IPS-15b (cell line): ENCODE measurements around the gene PRELP.
"Not testable (repeated sequence)": the region's sequence is repeated elsewhere in the genome, so short reads cannot be mapped to it uniquely, and the experiment has no call there.

Source experiments
- H3K27me3 ChIP-seq: one replicate; pipeline ENCODE4 v1.6.1; 2013; ENCODE audit warnings: low read length; ENCODE audit not compliant: control insufficient read depth, insufficient read depth
- H3K36me3 ChIP-seq: one replicate; pipeline ENCODE4 v1.6.1; 2013; ENCODE audit warnings: low read length; ENCODE audit not compliant: control insufficient read depth, insufficient read depth
- H3K4me1 ChIP-seq: one replicate; pipeline ENCODE4 v1.6.1; 2013; ENCODE audit warnings: mild to moderate bottlenecking, low read length; ENCODE audit not compliant: control insufficient read depth, insufficient read depth
- H3K4me3 ChIP-seq: one replicate; pipeline ENCODE4 v1.5.1; 2013; ENCODE audit warnings: low read depth, low read length
- H3K9ac ChIP-seq: one replicate; pipeline ENCODE4 v1.6.1; 2013; ENCODE audit warnings: low read depth, mild to moderate bottlenecking, low read length
- H3K9me3 ChIP-seq: one replicate; pipeline ENCODE4 v1.6.1; 2013; ENCODE audit warnings: mild to moderate bottlenecking, low read length; ENCODE audit not compliant: control insufficient read depth, insufficient read depth

The PRELP gene

GRCh38 chr1:203511930-203512329 is 36.3 kb downstream of the PRELP start:
- H3K36me3 ChIP-seq: no peaks in the 10 kb centered on the region
- peaks cover 39% of the 10 kb centered on the region for H3K27me3 ChIP-seq
- no peaks in the 10 kb centered on the region for H3K9me3 ChIP-seq
- H3K9ac ChIP-seq: no peak overlapping the region
- H3K4me1 ChIP-seq: peaks cover 40% of the 10 kb centered on the region
- no peak overlapping the region for H3K4me3 ChIP-seq

- H3K9ac ChIP-seq: no peak overlapping the region
- H3K4me3 ChIP-seq: no peak overlapping the region
- H3K9me3 ChIP-seq: no peaks in the 10 kb centered on the region
- H3K36me3 ChIP-seq: no peaks in the 10 kb centered on the region
- H3K4me1 ChIP-seq: peaks cover 42% of the 10 kb centered on the region
- peaks cover 45% of the 10 kb centered on the region for H3K27me3 ChIP-seq
These were observed 36.9 kb downstream of the PRELP start for GRCh38 chr1:203512517-203512847.

- peak overlapping the region; percentile 1 for H3K4me3 ChIP-seq
- H3K4me1 ChIP-seq: peaks cover 41% of the 10 kb centered on the region
- peak overlapping the region; percentile 2 for H3K9ac ChIP-seq
- no peaks in the 10 kb centered on the region for H3K9me3 ChIP-seq
- H3K27me3 ChIP-seq: peaks cover 50% of the 10 kb centered on the region
- H3K36me3 ChIP-seq: no peaks in the 10 kb centered on the region
These were observed 37.4 kb downstream of the PRELP start for GRCh38 chr1:203512848-203513584.

DNA sequence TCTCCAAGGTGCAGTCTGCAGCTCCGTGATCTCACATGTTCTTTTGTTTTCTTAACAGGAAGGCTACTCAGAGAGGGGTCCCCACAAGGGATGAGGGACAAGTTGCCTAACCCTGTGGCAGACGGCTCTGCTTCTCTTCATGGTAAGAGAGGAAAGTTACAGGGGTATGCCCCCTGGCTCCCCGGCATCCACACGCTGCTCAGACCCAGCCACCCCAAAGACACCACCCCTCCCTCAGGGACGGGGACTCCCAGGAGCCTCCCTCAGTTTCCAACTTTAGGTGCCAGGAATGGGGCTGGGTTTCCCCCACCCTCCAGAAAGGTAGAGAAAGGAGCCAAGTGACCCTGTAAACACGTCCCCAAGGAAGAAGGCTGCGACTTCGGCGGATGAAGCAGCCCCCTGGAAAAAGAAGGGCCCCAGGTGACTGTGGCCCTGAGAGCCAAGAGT is 38.0 kb downstream of the PRELP start:
- H3K9me3 ChIP-seq: no peaks in the 10 kb centered on the region

GRCh38 chr1:203516184-203516583 is 40.6 kb downstream of the PRELP start:
- Histone ChIP-seq H3K27me3 (peaks cover 74% of the 10 kb centered on the region), H3K9me3 (no peaks in the 10 kb centered on the region), H3K4me3 (no peak overlapping the region), H3K9ac (no peak overlapping the region), H3K36me3 (no peaks in the 10 kb centered on the region), H3K4me1 (peaks cover 54% of the 10 kb centered on the region)

More for the DNA sequence above, 38.0 kb downstream of the PRELP start:
- H3K27me3 ChIP-seq: peaks cover 55% of the 10 kb centered on the region
- H3K9ac ChIP-seq: peak overlapping the region; percentile 2
- H3K4me3 ChIP-seq: peak overlapping the region; percentile 15
- H3K36me3 ChIP-seq: no peaks in the 10 kb centered on the region
- H3K4me1 ChIP-seq: peaks cover 39% of the 10 kb centered on the region

- Histone ChIP-seq H3K9me3 (no peaks in the 10 kb centered on the region), H3K4me3 (no peak overlapping the region), H3K36me3 (no peaks in the 10 kb centered on the region), H3K4me1 (peaks cover 58% of the 10 kb centered on the region), H3K9ac (no peak overlapping the region), H3K27me3 (peaks cover 80% of the 10 kb centered on the region)
These were observed 41.3 kb downstream of the PRELP start for GRCh38 chr1:203516906-203517305.

- Histone ChIP-seq H3K27me3 (peaks cover 74% of the 10 kb centered on the region), H3K9ac (peak overlapping the region; percentile 12), H3K4me1 (peaks cover 60% of the 10 kb centered on the region)
These were observed 42.0 kb downstream of the PRELP start for GRCh38 chr1:203517426-203518110.

DNA sequence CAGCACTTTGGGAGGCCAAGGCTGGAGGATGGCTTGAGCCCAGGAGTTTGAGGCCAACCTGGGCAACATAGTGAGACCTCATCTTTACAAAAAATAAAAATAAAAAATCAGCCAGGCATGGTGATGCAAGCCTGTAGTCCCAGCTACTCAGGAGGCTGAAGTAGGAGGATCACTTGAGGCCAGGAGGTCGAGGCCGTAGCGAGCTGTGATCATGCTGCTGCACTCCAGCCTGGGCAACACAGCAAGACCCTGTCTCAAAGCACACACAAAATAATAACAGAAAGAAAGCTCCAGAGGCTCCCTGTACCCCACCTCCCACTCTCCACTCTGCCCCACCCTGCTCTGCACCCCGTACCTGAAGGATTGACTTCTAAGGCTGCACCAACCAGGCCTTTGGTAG is 42.5 kb downstream of the PRELP start:
- not testable (repeated sequence) for H3K4me3 ChIP-seq, H3K36me3 ChIP-seq, H3K9ac ChIP-seq, H3K9me3 ChIP-seq
- peaks cover 58% of the 10 kb centered on the region for H3K4me1 ChIP-seq
- peaks cover 69% of the 10 kb centered on the region for H3K27me3 ChIP-seq

More at GRCh38 chr1:203517426-203518110, 42.0 kb downstream of the PRELP start:
- Histone ChIP-seq H3K36me3 (no peaks in the 10 kb centered on the region), H3K9me3 (no peaks in the 10 kb centered on the region), H3K4me3 (no peak overlapping the region)

DNA sequence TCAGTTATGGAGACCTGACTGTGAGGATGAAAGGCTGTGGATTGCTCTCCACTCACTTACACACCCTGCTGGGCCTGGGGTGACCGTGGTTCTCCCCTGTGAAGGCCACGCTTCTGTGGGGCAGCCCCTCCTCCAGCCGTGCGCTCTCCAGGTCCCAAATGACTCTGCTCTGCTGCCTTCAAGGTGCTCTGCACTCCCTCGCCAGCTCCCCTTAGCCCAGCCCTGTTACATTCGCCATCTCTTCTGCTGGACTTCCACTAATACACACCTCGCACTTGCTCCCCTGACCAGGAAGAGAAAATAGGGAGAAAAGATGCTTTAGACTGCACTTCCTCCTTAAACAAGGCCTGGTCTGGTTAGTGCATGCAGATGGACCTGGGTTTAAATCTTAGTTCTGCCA is 42.9 kb downstream of the PRELP start:
- Histone ChIP-seq H3K9ac (no peak overlapping the region), H3K9me3 (no peaks in the 10 kb centered on the region), H3K36me3 (no peaks in the 10 kb centered on the region), H3K4me1 (peaks cover 54% of the 10 kb centered on the region), H3K4me3 (peak overlapping the region; percentile 23), H3K27me3 (peaks cover 65% of the 10 kb centered on the region)

- H3K4me1 ChIP-seq: peaks cover 50% of the 10 kb centered on the region
- H3K27me3 ChIP-seq: peaks cover 62% of the 10 kb centered on the region
- no peaks in the 10 kb centered on the region for H3K9me3 ChIP-seq
- no peak overlapping the region for H3K9ac ChIP-seq
- peak overlapping the region; percentile 23 for H3K4me3 ChIP-seq
- no peaks in the 10 kb centered on the region for H3K36me3 ChIP-seq
These were observed 43.6 kb downstream of the PRELP start for GRCh38 chr1:203519053-203519840.

GRCh38 chr1:203519896-203520295 is 44.3 kb downstream of the PRELP start:
- Histone ChIP-seq H3K4me3 (peak overlapping the region; percentile 23), H3K4me1 (peaks cover 53% of the 10 kb centered on the region), H3K36me3 (no peaks in the 10 kb centered on the region), H3K9ac (no peak overlapping the region), H3K9me3 (no peaks in the 10 kb centered on the region), H3K27me3 (peaks cover 62% of the 10 kb centered on the region)
